B cell (primary cell): Measurements from ENCODE around the gene SLC9A9. TPM values are rescaled to one million over a fixed set of nuclear protein-coding genes. Genes with fewer than 3 reads are reported as not detected.
A peak's percentile ranks its signal among the peaks of the same experiment; 100 is the strongest.

Experiments used
- ATAC-seq: fragments of 200-7000 bp; cut with Tn5 transposase; one replicate; pipeline ENCODE4 v1.10.0; 2021; ENCODE audit warnings: low read depth, mild to moderate bottlenecking, moderate number of reproducible peaks, moderate library complexity
- CTCF ChIA-PET: fragments of 350-600 bp; sonication (Branson Sonifier 250); formaldehyde crosslinking; loops from one replicate; lab custom pipeline; 2021; ENCODE audit warnings: antibody characterized with exemption, inconsistent platforms; lab: Charles Lee
- POLR2A ChIA-PET: fragments of 350-600 bp; sonication (Branson Sonifier 250); formaldehyde crosslinking; loops from one replicate; lab custom pipeline; 2021; ENCODE audit warnings: antibody characterized with exemption; lab: Charles Lee
- DNase-seq: peaks from one replicate; pipeline ENCODE4 v3.0.0; 2013
- H2AFZ ChIP-seq: 2 replicates; pipeline ENCODE4 v1.6.1; 2012; ENCODE audit warnings: mild to moderate bottlenecking, low read depth, low read length; ENCODE audit not compliant: insufficient read depth, poor library complexity, severe bottlenecking
- H3K27ac ChIP-seq, 2 donors: 1 replicate in 1 of 2; 2 replicates in 1 of 2; pipeline ENCODE4 v1.5.1; 2012 to 2013; ENCODE audit warnings: low read length in 2 of 2, mild to moderate bottlenecking in 2 of 2, moderate library complexity in 1 of 2
- H3K27me3 ChIP-seq, 4 experiments: fragments of 200-600 bp in 1 of 4; sonication (generic) in 1 of 4; replicated peaks in 1 of 4; 1 replicate in 2 of 4; 2 replicates in 2 of 4; pipeline versions ENCODE4 v1.6.1 to v1.7.0; 2013 to 2016; ENCODE audit warnings: low read length in 3 of 4, mild to moderate bottlenecking in 2 of 4, mixed read lengths in 1 of 4, moderate library complexity in 1 of 4; ENCODE audit not compliant: insufficient read depth in 4 of 4, control insufficient read depth in 3 of 4; ENCODE audit errors: control extremely low read depth in 1 of 4
- H3K36me3 ChIP-seq, 2 experiments: replicated peaks in 1 of 2; 1 replicate in 1 of 2; 2 replicates in 1 of 2; pipeline versions ENCODE4 v1.6.1 to v1.7.1; 2013; ENCODE audit warnings: low read length in 1 of 2; ENCODE audit not compliant: insufficient read depth in 2 of 2, control insufficient read depth in 1 of 2; ENCODE audit errors: control extremely low read depth in 1 of 2, extremely low read depth in 1 of 2
- H3K4me1 ChIP-seq, 2 donors: fragments of 200-600 bp in 1 of 2; sonication (generic) in 1 of 2; 1 replicate in 1 of 2; 2 replicates in 1 of 2; pipeline versions ENCODE4 v1.5.1 to v1.6.1; 2013 to 2017; ENCODE audit warnings: low read length in 2 of 2; ENCODE audit not compliant: control insufficient read depth in 2 of 2, insufficient read depth in 2 of 2
- H3K4me2 ChIP-seq: replicated peaks from 2 replicates; pipeline ENCODE3; 2012; ENCODE audit warnings: mild to moderate bottlenecking, low read depth, low read length; ENCODE audit not compliant: poor library complexity, severe bottlenecking
- H3K4me3 ChIP-seq, 5 experiments: fragments of 200-600 bp in 1 of 5; sonication (generic) in 1 of 5; 1 replicate in 3 of 5; 2 replicates in 2 of 5; pipeline versions ENCODE4 v1.5.1 to v1.7.0; 2011 to 2016; ENCODE audit warnings: low read length in 4 of 5, mild to moderate bottlenecking in 4 of 5, low read depth in 2 of 5, control low read depth in 1 of 5, moderate library complexity in 1 of 5; ENCODE audit not compliant: insufficient read depth in 1 of 5; ENCODE audit errors: control extremely low read depth in 1 of 5, extremely low read depth in 1 of 5
- H3K79me2 ChIP-seq: fragments of 200-600 bp; sonication (generic); one replicate; pipeline ENCODE4 v1.6.0; 2016; ENCODE audit warnings: low read length; ENCODE audit not compliant: control insufficient read depth, insufficient read depth
- H3K9ac ChIP-seq: fragments of 200-600 bp; sonication (generic); 2 replicates; pipeline ENCODE4 v1.6.1; 2017; ENCODE audit warnings: mild to moderate bottlenecking, low read length, moderate library complexity
- H3K9me3 ChIP-seq, 3 donors: one replicate each; pipeline versions ENCODE4 v1.6.1 to v1.7.1; 2013; ENCODE audit warnings: low read length in 2 of 3; ENCODE audit not compliant: control insufficient read depth in 2 of 3, insufficient read depth in 1 of 3; ENCODE audit errors: control extremely low read depth in 1 of 3
- H4K20me1 ChIP-seq: 2 replicates; pipeline ENCODE4 v1.6.0; 2012; ENCODE audit warnings: mild to moderate bottlenecking, low read length; ENCODE audit not compliant: insufficient read depth, control insufficient read depth, poor library complexity, severe bottlenecking
- H3K27ac Mint-ChIP-seq: one replicate; pipeline ENCODE4 v1.8.0; 2021; ENCODE audit warnings: mixed read lengths
- H3K27me3 Mint-ChIP-seq: one replicate; pipeline ENCODE4 v1.8.0; 2021; ENCODE audit warnings: mixed read lengths
- H3K4me1 Mint-ChIP-seq: one replicate; pipeline ENCODE4 v1.8.0; 2021; ENCODE audit warnings: mixed read lengths
- H3K4me3 Mint-ChIP-seq: one replicate; pipeline ENCODE4 v1.8.0; 2021; ENCODE audit warnings: mixed read lengths
- H3K9me3 Mint-ChIP-seq: one replicate; pipeline ENCODE4 v1.8.0; 2022; ENCODE audit warnings: mixed read lengths; ENCODE audit not compliant: insufficient read depth
- CTCF ChIP-seq: fragments of 200-600 bp; IDR thresholded peaks from one replicate; pipeline ENCODE4 v1.8.0; 2022; ENCODE audit warnings: antibody characterized with exemption, mild to moderate bottlenecking
- EZH2 ChIP-seq: IDR thresholded peaks from 2 replicates; pipeline ENCODE4 v1.6.1; 2012; ENCODE audit warnings: borderline replicate concordance, low read depth, mild to moderate bottlenecking, moderate library complexity, low read length; ENCODE audit not compliant: insufficient read depth, poor library complexity, severe bottlenecking
- WGBS: methylation state at CpG from one replicate; pipeline ENCODE4 v1.1.5; 2013; ENCODE audit warnings: missing lambda C conversion rate; ENCODE audit not compliant: insufficient coverage; 5-methylcytosine and 5-hydroxymethylcytosine counted together
- intact Hi-C: fragments of 100-400 bp; cut with micrococcal nuclease; formaldehyde crosslinking; loops from one replicate; pipeline ENCODE4 v1.10.0; 2022
- polyA plus RNA-seq: library from polyadenylated mRNA; depleted of rRNA; stranded (reverse); fragments of >200 nt; gene quantifications from 2 replicates; pipeline ENCODE4 v1.2.3, GENCODE V29; 2012
- total RNA-seq, 2 donors: library from RNA; stranded (reverse); fragments of 120-200 nt in 1 of 2; gene quantifications; 1 replicate in 1 of 2; 2 replicates in 1 of 2; pipeline versions ENCODE4 v1.2.3 to v1.2.4, GENCODE V29; 2013 to 2022

Gene SLC9A9
- total and polyA plus RNA-seq, 2 donors (not counting 1 experiment from before 2014, with no cell fraction given) = 7.7 to 17.3 TPM

GRCh38 chr3:143529798-143530197 is 318.5 kb downstream of the SLC9A9 start:
- H3K9ac ChIP-seq = no peak overlapping the region
- Mint-ChIP-seq H3K27me3 (no peaks in the 10 kb centered on the region), H3K27ac (peak overlapping the region; percentile 91), H3K9me3 (no peaks in the 10 kb centered on the region), H3K4me3 (peak overlapping the region; percentile 70), H3K4me1 (peaks cover 84% of the 10 kb centered on the region)
- POLR2A ChIA-PET = no interaction called here
- H3K27ac ChIP-seq = peak overlapping the region; percentile 98
- no peaks in the 10 kb centered on the region for H3K36me3 ChIP-seq
- H3K9me3 ChIP-seq = no peaks in the 10 kb centered on the region
- H3K79me2 ChIP-seq = no peaks in the 10 kb centered on the region
- ATAC-seq (no peak), DNase-seq (peak; percentile 56)
- peak overlapping the region; percentile 20 for H2AFZ ChIP-seq
- intact Hi-C loops = loop anchor here (1.0 to 10.0 kb wide), 5 partner anchors 42 to 409 kb away; no protein-coding TSS in a partner anchor
- peak overlapping the region; percentile 75 for H3K4me2 ChIP-seq
- H3K27me3 ChIP-seq = no peaks in the 10 kb centered on the region
- TF ChIP-seq CTCF (no peak), EZH2 (no peak)
- H3K4me3 ChIP-seq = peak overlapping the region in 1 of 5 experiments; percentile 6
- peaks cover 55 to 69% of the 10 kb centered on the region in 2 donors for H3K4me1 ChIP-seq
- H4K20me1 ChIP-seq = no peaks in the 10 kb centered on the region
- whole genome bisulfite sequencing = 0% methylated on average over 1 of the region's 3 CpGs
- CTCF ChIA-PET = interaction anchor here (1.9 kb wide), 1 partner anchor 144 kb away, joined by 8 read pairs; no protein-coding TSS in a partner anchor

GRCh38 chr3:143529018-143529478 is 319.2 kb downstream of the SLC9A9 start:
- Histone ChIP-seq H3K4me2 (peak overlapping the region; percentile 75), H3K36me3 (no peaks in the 10 kb centered on the region), H3K27ac (peak overlapping the region; percentile 98), H3K27me3 (no peaks in the 10 kb centered on the region), H2AFZ (peak overlapping the region; percentile 41), H3K4me3 (peak overlapping the region in 4 of 5 experiments; percentile 5 to 50 (median 22)), H3K9me3 (no peaks in the 10 kb centered on the region), H3K4me1 (peaks cover 55 to 69% of the 10 kb centered on the region in 2 donors), H3K79me2 (no peaks in the 10 kb centered on the region), H3K9ac (peak overlapping the region; percentile 61), H4K20me1 (no peaks in the 10 kb centered on the region)
- DNase-seq (peak; percentile 91), ATAC-seq (peak; percentile 99)
- Mint-ChIP-seq H3K4me1 (peaks cover 79% of the 10 kb centered on the region), H3K27ac (peak overlapping the region; percentile 91), H3K27me3 (no peaks in the 10 kb centered on the region), H3K4me3 (peak overlapping the region; percentile 72), H3K9me3 (peaks cover 3% of the 10 kb centered on the region)
- CTCF ChIA-PET = interaction anchor here (0.7 to 1.9 kb wide), 9 partner anchors 21 to 368 kb away, joined by 3 to 8 read pairs (median 3); no protein-coding TSS in a partner anchor
- intact Hi-C loops = loop anchor here (1.0 to 5.0 kb wide), 4 partner anchors 42 to 408 kb away; no protein-coding TSS in a partner anchor
- TF ChIP-seq CTCF (no peak), EZH2 (no peak)
- POLR2A ChIA-PET = interaction anchor here (0.5 to 1.1 kb wide), 3 partner anchors 47 to 409 kb away, joined by 3 to 4 read pairs (median 3); no protein-coding TSS in a partner anchor
- 0% methylated on average over 1 of the region's 5 CpGs for WGBS
